ENCODE measurements around the gene MGST2. TPM values are rescaled to one million over a fixed set of nuclear protein-coding genes. Genes with fewer than 3 reads are reported as not detected.
A peak's percentile ranks its signal among the peaks of the same experiment; 100 is the strongest.

The MGST2 gene
- total RNA-seq, 1 experiment from 2014 or later: 14.9 TPM

DNA sequence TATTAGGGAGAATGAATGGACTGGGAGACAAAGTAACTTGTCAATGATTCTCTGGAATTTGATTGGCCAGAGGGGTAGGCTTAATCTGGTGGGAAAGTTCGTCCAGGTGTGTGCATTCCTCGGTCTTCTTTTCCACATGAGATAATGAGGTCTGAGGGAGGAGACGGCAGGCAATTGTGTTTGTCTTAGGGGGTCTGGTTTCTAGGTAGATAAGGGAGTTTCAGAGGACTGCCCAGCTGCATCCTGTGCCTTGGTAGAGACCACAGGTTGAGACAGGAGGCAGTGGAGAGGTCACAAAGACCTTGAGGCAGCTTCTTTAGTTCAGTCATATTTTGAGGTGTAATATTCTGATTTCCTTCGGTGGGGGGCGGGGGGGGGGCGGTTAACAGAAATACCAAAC, 4.3 kb downstream of the MGST2 start (continued):
- TF ChIP-seq SMAD3 (CRISPR knock-in tag; IDR thresholded peaks at IDR 0.05; ENCODE audit: borderline replicate concordance) (no peak), ETV6 (CRISPR knock-in tag; IDR thresholded peaks at IDR 0.05) (no peak), MXD4 (CRISPR knock-in tag; IDR thresholded peaks at IDR 0.05; ENCODE audit: borderline replicate concordance) (no peak), TP53 (CRISPR knock-in tag; IDR thresholded peaks at IDR 0.05) (no peak)
- TF ChIP-seq, protein P1, sequence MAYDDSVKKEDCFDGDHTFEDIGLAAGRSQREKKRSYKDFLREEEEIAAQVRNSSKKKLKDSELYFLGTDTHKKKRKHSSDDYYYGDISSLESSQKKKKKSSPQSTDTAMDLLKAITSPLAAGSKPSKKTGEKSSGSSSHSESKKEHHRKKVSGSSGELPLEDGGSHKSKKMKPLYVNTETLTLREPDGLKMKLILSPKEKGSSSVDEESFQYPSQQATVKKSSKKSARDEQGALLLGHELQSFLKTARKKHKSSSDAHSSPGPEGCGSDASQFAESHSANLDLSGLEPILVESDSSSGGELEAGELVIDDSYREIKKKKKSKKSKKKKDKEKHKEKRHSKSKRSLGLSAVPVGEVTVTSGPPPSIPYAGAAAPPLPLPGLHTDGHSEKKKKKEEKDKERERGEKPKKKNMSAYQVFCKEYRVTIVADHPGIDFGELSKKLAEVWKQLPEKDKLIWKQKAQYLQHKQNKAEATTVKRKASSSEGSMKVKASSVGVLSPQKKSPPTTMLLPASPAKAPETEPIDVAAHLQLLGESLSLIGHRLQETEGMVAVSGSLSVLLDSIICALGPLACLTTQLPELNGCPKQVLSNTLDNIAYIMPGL (CRISPR knock-in tag; IDR thresholded peaks at IDR 0.05): no peak
- TF ChIP-seq, protein P2, sequence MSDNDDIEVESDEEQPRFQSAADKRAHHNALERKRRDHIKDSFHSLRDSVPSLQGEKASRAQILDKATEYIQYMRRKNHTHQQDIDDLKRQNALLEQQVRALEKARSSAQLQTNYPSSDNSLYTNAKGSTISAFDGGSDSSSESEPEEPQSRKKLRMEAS (CRISPR knock-in tag; IDR thresholded peaks at IDR 0.05): no peak

DNA sequence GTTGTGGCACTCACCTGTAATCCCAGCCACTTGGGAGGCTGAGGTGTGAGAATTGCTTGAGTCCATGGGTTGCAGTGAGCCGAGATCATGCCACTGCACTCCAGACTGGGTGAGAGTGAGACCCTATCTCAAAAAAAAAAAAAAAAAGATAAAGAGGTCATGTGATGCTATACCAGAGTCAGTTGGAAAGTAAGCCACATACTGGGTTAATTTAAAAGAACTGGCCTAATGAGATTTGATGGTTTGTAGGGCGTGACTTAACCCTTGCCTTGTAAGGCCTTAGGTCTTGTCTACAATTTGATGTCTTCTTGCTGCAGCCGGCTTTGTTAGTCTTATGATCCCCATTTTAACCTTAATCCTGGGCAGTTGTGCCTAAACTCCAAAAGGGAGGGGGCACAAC, 5.2 kb downstream of the MGST2 start:
- H3K27me3 Mint-ChIP-seq (ENCODE audit: low read depth): no peaks in the 10 kb centered on the region
- TF ChIP-seq, protein P3, sequence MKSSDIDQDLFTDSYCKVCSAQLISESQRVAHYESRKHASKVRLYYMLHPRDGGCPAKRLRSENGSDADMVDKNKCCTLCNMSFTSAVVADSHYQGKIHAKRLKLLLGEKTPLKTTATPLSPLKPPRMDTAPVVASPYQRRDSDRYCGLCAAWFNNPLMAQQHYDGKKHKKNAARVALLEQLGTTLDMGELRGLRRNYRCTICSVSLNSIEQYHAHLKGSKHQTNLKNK (CRISPR knock-in tag; IDR thresholded peaks at IDR 0.05): no peak
- TF ChIP-seq, protein P4, sequence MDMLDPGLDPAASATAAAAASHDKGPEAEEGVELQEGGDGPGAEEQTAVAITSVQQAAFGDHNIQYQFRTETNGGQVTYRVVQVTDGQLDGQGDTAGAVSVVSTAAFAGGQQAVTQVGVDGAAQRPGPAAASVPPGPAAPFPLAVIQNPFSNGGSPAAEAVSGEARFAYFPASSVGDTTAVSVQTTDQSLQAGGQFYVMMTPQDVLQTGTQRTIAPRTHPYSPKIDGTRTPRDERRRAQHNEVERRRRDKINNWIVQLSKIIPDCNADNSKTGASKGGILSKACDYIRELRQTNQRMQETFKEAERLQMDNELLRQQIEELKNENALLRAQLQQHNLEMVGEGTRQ (CRISPR knock-in tag; IDR thresholded peaks at IDR 0.05): no peak
- no peak for TF ChIP-seq ZNF396 (CRISPR knock-in tag; IDR thresholded peaks at IDR 0.05; ENCODE audit: borderline replicate concordance)
- TF ChIP-seq, protein P5, sequence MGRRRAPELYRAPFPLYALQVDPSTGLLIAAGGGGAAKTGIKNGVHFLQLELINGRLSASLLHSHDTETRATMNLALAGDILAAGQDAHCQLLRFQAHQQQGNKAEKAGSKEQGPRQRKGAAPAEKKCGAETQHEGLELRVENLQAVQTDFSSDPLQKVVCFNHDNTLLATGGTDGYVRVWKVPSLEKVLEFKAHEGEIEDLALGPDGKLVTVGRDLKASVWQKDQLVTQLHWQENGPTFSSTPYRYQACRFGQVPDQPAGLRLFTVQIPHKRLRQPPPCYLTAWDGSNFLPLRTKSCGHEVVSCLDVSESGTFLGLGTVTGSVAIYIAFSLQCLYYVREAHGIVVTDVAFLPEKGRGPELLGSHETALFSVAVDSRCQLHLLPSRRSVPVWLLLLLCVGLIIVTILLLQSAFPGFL (CRISPR knock-in tag; IDR thresholded peaks at IDR 0.05; ENCODE audit: borderline replicate concordance): no peak
- TF ChIP-seq, protein P6, sequence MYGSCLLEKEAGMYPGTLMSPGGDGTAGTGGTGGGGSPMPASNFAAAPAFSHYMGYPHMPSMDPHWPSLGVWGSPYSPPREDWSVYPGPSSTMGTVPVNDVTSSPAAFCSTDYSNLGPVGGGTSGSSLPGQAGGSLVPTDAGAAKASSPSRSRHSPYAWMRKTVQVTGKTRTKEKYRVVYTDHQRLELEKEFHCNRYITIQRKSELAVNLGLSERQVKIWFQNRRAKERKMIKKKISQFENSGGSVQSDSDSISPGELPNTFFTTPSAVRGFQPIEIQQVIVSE (CRISPR knock-in tag; IDR thresholded peaks at IDR 0.05; ENCODE audit: borderline replicate concordance): no peak
- no peak for TF ChIP-seq KAT7 (CRISPR knock-in tag; IDR thresholded peaks at IDR 0.05; ENCODE audit: borderline replicate concordance)
- TF ChIP-seq PRRX2 (CRISPR knock-in tag; IDR thresholded peaks at IDR 0.05): no peak
- TF ChIP-seq, protein P7, sequence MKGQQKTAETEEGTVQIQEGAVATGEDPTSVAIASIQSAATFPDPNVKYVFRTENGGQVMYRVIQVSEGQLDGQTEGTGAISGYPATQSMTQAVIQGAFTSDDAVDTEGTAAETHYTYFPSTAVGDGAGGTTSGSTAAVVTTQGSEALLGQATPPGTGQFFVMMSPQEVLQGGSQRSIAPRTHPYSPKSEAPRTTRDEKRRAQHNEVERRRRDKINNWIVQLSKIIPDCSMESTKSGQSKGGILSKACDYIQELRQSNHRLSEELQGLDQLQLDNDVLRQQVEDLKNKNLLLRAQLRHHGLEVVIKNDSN (CRISPR knock-in tag; IDR thresholded peaks at IDR 0.05): no peak
- TF ChIP-seq, protein P8, sequence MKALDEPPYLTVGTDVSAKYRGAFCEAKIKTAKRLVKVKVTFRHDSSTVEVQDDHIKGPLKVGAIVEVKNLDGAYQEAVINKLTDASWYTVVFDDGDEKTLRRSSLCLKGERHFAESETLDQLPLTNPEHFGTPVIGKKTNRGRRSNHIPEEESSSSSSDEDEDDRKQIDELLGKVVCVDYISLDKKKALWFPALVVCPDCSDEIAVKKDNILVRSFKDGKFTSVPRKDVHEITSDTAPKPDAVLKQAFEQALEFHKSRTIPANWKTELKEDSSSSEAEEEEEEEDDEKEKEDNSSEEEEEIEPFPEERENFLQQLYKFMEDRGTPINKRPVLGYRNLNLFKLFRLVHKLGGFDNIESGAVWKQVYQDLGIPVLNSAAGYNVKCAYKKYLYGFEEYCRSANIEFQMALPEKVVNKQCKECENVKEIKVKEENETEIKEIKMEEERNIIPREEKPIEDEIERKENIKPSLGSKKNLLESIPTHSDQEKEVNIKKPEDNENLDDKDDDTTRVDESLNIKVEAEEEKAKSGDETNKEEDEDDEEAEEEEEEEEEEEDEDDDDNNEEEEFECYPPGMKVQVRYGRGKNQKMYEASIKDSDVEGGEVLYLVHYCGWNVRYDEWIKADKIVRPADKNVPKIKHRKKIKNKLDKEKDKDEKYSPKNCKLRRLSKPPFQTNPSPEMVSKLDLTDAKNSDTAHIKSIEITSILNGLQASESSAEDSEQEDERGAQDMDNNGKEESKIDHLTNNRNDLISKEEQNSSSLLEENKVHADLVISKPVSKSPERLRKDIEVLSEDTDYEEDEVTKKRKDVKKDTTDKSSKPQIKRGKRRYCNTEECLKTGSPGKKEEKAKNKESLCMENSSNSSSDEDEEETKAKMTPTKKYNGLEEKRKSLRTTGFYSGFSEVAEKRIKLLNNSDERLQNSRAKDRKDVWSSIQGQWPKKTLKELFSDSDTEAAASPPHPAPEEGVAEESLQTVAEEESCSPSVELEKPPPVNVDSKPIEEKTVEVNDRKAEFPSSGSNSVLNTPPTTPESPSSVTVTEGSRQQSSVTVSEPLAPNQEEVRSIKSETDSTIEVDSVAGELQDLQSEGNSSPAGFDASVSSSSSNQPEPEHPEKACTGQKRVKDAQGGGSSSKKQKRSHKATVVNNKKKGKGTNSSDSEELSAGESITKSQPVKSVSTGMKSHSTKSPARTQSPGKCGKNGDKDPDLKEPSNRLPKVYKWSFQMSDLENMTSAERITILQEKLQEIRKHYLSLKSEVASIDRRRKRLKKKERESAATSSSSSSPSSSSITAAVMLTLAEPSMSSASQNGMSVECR (CRISPR knock-in tag; IDR thresholded peaks at IDR 0.05; ENCODE audit: borderline replicate concordance): no peak
- TF ChIP-seq ZBTB21 (CRISPR knock-in tag; IDR thresholded peaks at IDR 0.05; ENCODE audit: borderline replicate concordance): no peak
- TF ChIP-seq, protein P9, sequence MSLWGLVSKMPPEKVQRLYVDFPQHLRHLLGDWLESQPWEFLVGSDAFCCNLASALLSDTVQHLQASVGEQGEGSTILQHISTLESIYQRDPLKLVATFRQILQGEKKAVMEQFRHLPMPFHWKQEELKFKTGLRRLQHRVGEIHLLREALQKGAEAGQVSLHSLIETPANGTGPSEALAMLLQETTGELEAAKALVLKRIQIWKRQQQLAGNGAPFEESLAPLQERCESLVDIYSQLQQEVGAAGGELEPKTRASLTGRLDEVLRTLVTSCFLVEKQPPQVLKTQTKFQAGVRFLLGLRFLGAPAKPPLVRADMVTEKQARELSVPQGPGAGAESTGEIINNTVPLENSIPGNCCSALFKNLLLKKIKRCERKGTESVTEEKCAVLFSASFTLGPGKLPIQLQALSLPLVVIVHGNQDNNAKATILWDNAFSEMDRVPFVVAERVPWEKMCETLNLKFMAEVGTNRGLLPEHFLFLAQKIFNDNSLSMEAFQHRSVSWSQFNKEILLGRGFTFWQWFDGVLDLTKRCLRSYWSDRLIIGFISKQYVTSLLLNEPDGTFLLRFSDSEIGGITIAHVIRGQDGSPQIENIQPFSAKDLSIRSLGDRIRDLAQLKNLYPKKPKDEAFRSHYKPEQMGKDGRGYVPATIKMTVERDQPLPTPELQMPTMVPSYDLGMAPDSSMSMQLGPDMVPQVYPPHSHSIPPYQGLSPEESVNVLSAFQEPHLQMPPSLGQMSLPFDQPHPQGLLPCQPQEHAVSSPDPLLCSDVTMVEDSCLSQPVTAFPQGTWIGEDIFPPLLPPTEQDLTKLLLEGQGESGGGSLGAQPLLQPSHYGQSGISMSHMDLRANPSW (CRISPR knock-in tag; conservative IDR thresholded peaks at IDR 0.05; ENCODE audit: low read depth): no peak
- TF ChIP-seq ZNF263 (CRISPR knock-in tag; IDR thresholded peaks at IDR 0.05; ENCODE audit: low read depth): no peak
- TF ChIP-seq GRHL2 (CRISPR knock-in tag; IDR thresholded peaks at IDR 0.05; ENCODE audit: insufficient replicate concordance, severe bottlenecking): no peak
- no peak for TF ChIP-seq ZNF423 (CRISPR knock-in tag; IDR thresholded peaks at IDR 0.05)
- TF ChIP-seq MXD4 (CRISPR knock-in tag; IDR thresholded peaks at IDR 0.05; ENCODE audit: borderline replicate concordance): no peak

More for the DNA sequence above, 5.2 kb downstream of the MGST2 start:
- Mint-ChIP-seq H3K27ac (peak overlapping the region; percentile 43; the same call in 1 of the 2 replicates), H3K4me1 (peaks cover 56% of the 10 kb centered on the region), H3K36me3 (peaks cover 4% of the 10 kb centered on the region), H3K4me3 (no peak overlapping the region), H3K9me3 (peaks cover 5% of the 10 kb centered on the region)
- POLR2A ChIA-PET: no interaction called here
- DNase-seq (ENCODE audit: low spot score) (no peak), ATAC-seq (no peak)
- CTCF ChIA-PET: interaction anchor here (4.1 kb wide), 1 partner anchor 14 kb away, joined by 24 read pairs; no protein-coding TSS in a partner anchor
